Stimulated activated CD8-positive, alpha-beta memory T cell treated with anti-CD3 and anti-CD28 coated beads, Interleukin-15, amount 100 ng/mL, for 48 hours (primary cell): ENCODE results near the gene CCDC24.

Source experiments
- DNase-seq, 2 donors: peaks; one replicate each; pipeline ENCODE4 v3.0.0-alpha.2; 2020; ENCODE audit warnings: low read depth in 2 of 2

CCDC24 gene

GRCh38 chr1:43980255-43981134, 10.9 kb upstream of the CCDC24 start:
- no peak for DNase-seq

DNA sequence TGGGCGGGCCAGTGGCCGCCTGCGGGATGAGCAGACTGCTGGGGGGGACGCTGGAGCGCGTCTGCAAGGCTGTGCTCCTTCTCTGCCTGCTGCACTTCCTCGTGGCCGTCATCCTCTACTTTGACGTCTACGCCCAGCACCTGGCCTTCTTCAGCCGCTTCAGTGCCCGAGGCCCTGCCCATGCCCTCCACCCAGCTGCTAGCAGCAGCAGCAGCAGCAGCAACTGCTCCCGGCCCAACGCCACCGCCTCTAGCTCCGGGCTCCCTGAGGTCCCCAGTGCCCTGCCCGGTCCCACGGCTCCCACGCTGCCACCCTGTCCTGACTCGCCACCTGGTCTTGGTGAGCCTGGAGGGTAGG, 10.3 kb upstream of the CCDC24 start:
- no peak for DNase-seq

DNA sequence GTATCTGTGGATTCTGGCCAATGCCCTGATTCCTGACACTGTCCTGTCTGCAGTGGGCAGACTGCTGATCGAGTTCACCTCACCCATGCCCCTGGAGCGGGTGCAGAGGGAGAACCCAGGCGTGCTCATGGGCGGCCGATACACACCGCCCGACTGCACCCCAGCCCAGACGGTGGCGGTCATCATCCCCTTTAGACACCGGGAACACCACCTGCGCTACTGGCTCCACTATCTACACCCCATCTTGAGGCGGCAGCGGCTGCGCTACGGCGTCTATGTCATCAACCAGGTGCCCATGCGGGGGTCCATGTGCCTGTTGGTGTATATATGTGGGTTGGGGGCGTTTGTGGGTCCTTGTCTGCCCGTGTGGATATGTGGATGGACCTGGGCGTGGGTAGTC, 9.8 kb upstream of the CCDC24 start:
- no peak for DNase-seq

GRCh38 chr1:43982241-43982640, 9.2 kb upstream of the CCDC24 start:
- no peak for DNase-seq

GRCh38 chr1:43982808-43983207, 8.6 kb upstream of the CCDC24 start:
- DNase-seq = no peak

DNA sequence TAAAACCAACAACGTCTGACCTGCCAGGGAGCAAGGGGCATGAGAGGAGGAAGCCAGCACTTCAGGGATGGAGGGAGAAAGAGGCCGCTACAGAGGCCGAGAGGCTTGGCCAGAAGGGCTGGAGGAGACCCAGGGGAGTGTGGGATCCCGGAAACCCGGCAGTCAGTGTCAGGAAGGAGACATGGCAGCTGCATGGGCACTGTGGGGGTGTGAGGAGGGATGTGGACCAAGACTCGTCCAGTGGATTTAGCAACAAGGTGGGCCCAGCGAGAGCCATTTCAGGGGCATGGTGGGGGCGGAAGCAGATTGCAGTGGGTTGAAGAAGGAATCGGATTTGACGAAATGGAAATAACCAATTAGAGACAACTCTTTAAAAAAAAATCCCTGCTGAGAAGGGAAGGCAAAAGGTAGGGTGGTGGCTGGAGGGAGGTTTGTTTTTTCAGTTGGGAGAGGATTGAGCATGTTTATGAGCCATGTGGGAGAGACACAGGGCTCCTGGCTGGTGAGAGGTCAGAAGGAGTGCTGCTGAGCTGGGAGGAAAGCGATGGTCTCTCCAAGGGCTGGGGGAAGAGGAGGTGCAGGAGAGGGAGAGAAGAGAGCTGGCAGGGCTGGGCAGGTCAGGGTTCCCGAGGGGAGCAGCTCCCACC, 8.0 kb upstream of the CCDC24 start:
- DNase-seq = no peak

DNA sequence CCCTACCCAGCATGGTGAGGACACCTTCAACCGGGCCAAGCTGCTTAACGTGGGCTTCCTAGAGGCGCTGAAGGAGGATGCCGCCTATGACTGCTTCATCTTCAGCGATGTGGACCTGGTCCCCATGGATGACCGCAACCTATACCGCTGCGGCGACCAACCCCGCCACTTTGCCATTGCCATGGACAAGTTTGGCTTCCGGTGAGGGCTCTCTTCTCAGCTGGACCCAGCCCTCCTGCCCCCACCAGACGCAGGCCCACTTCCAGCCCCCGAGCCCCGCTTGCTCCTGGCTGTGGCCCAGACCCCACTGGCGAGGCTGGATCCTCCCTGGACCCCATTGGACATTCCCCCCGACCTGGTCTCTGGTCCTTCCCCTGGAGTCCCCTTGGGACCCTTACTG, 6.5 kb upstream of the CCDC24 start:
- no peak for DNase-seq

DNA sequence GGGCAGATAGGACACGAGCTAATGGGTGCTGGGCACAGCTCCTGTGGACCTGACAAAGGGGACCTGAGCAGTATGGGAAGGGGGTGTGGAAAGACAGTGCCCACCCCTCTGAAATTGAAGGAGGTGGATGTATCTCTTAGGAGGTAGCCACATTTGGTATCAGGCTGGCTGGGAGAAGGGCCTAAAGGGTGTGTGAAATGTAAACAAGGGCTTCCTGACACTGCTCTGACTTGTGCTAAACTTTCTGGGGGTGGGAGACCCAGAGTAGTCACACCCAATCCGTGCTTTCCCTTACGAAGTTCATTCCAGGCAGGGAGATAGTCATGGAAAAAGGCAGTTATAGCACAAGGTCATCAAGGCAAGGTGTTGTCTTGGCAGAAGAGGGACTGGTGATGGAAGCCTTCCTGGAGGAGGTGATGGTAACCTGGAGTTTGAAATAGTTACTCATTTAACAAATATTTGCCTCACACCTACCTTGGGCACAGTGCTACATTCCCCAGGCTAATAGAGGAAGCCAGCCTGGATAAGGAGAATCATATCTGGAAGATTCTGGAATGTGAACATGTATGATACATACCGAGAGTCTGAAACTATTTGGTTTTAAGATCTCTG, 5.3 kb upstream of the CCDC24 start:
- no peak for DNase-seq

DNA sequence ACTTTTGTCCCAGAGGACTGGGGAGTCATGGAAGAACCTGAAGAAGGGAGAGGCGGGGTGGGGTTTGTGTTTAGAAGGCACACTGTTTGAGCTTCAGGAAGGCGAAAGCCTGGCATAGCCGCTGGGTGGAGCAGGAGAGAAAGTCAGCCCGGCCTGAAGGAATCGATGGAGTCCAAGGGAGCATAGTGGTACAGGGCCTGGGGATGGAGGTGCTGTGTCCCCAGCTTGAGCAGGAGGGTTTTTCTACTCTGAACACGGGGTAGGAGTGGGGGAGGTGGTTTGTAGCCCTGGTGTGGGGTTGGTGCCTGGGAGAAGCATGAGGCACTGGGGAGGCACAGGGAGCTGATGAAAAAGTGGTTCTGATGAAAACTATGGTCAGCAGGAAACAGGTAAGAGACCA, 4.7 kb upstream of the CCDC24 start:
- DNase-seq = no peak

DNA sequence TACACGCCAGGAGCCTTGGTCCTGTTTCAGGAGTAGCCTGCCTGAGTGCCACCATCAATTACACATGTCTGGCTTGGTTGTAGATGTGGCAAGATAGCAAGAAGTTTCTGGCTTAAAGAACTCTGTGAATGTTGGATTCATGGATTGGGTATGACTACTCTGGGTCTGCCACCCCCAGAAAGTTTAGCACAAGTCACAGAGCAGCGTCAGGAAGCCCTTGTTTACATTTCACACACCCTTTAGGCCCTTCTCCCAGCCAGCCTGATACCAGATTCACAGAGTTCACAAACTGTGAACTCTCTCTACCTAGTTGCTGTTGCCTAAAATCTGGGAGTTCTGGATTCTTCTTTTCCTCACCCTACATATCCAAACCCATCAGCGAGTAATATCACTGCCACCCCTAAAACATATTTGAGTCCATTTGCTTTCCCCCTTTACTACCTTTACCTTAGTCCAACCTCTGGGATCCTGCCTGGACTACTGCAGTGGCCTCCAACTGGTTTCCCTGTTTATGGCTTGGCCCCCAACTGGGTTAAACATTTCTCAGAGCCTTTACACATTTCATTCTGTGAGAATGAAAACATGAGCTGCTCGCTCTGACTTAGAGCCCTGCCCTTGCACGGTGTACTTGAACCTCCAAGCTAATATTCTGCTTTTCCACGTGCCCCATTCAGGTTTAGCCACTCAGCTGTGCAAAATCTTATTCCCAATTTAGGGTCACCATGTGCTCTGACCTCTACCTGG, 4.1 kb upstream of the CCDC24 start:
- no peak for DNase-seq

DNA sequence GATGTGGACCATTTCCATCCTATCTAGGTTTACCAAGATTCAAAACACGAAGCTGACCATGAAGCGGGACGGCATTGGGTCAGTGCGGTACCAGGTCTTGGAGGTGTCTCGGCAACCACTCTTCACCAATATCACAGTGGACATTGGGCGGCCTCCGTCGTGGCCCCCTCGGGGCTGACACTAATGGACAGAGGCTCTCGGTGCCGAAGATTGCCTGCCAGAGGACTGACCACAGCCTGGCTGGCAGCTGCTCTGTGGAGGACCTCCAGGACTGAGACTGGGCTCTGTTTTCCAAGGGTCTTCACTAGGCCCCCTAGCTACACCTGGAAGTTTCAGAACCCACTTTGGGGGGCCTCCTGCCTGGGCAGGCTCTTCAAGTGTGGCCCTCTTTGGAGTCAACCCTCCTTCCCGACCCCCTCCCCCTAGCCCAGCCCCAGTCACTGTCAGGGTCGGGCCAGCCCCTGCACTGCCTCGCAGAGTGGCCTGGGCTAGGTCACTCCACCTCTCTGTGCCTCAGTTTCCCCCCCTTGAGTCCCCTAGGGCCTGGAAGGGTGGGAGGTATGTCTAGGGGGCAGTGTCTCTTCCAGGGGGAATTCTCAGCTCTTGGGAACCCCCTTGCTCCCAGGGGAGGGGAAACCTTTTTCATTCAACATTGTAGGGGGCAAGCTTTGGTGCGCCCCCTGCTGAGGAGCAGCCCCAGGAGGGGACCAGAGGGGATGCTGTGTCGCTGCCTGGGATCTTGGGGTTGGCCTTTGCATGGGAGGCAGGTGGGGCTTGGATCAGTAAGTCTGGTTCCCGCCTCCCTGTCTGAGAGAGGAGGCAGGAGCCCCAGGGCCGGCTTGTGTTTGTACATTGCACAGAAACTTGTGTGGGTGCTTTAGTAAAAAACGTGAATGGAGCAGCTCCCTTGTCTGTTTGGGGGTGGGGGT, 864 bp upstream of the CCDC24 start:
- no peak for DNase-seq

- no peak for DNase-seq
Observed at GRCh38 chr1:43991200-43991475, 261 bp upstream of the CCDC24 start.

- no peak for DNase-seq
Observed at GRCh38 chr1:43992232-43992995, 1.0 kb downstream of the CCDC24 start.

GRCh38 chr1:43993206-43993914, 2.0 kb downstream of the CCDC24 start:
- DNase-seq = no peak

DNA sequence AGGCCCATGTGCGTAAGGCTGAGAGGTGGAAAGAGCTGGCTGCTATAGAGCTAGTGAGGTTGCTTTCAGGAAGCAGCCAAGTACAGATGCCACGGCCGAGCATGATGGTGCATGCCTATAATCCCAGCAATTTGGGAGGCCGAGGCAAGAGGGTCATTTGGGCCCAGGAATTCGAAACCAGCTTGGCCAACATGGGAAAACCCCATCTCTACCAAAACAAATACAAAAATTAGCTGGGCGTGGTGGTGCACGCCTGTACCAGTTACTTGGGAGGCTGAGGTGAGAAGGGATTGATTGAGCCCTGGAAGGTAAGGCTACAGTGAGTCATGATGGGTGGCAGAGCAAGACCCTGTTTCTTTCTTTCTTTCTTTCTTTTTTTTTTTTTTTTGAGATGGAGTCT, 2.7 kb downstream of the CCDC24 start:
- DNase-seq = no peak

DNA sequence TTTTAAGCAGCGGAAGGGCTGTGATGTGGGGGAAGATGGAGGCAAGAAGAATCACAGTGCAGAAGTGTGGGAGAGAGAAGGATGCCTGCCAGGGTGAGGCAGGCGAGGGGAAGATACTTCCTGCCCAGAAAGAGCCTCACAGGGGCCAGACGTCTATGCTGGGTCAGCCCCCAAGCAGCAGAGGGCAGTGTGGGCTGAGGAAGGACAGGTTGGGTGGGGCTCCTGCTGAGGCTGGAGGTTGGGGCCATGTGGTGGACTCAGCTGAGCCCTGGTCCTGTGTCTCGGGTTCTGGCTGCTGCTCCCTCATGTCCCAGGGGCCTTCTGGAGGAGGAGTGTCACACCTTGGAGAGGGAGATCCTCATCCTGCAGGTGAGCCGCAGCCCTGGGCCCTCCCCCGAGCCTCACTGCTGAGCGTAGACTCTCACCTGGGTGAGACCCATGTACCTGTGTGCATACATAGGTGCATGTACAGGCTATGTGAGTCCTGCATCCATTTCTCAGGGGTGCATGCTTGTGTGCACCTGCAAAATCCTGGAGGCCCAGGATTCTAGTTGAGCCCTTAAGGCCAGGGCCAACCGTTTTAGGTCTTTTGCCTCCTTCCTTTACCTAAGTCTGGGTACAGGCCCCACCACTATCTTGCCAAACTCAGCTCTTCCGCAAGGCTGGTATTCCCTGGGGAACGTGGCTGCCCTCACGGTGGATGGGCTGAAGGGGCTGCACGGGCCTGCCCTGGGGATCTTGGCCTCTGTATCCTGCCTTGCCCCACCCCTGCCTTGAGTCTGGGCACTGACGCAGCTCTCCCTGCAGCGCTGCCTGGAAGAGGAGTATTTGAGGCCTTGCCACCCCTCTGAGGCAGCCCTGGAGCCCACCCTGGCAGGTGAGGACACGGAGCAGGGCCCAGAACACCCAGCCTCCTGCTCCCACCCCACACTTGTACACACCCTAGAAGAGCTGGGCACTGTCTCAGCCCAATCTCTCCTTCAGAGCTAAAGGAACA, 3.7 kb downstream of the CCDC24 start:
- no peak for DNase-seq

- DNase-seq = no peak
Observed at GRCh38 chr1:43995984-43996732, 4.8 kb downstream of the CCDC24 start.

DNA sequence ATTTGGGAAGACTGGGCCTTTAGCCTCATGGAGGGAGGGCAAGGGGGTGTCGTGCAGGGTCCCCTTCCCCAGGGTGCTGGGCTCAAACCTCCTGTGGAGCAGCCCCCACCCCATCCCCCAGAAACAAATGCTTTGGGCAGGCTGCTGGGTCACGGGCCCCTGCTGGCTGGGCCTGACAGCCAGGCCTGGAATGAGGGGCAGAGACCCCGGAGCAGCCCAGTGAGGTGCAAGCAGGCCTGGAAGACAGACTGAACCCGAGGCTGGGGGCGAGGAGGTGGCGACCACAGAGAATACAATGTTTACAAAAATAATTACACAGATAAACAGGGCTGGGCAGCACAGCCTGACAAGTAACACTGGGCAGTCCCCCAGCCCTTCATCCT, 5.3 kb downstream of the CCDC24 start:
- DNase-seq = no peak
